Measurements from ENCODE around the gene N4BP2L2. TPM values are rescaled to one million over a fixed set of nuclear protein-coding genes. Genes with fewer than 3 reads are reported as not detected.

N4BP2L2 gene
- total RNA-seq, 2 donors from 2014 or later = 59.6 to 82.3 TPM

- H3K9ac ChIP-seq (ENCODE audit: low read depth in 2 of 2, low read length in 2 of 2) = no peak overlapping the region
- H3K27me3 ChIP-seq = no peaks in the 10 kb centered on the region
- no peak overlapping the region for H3K4me3 ChIP-seq
- H3K9me3 ChIP-seq = no peaks in the 10 kb centered on the region
- no peaks in the 10 kb centered on the region for H3K36me3 ChIP-seq
- H3K4me1 ChIP-seq = no peaks in the 10 kb centered on the region
- no peak for DNase-seq
- no peak overlapping the region for H3K27ac ChIP-seq
- no peak for TF ChIP-seq CTCF (IDR thresholded peaks at IDR 0.05)
- intact Hi-C loops (cut with DNase I) = no loop called here
Measured at GRCh38 chr13:32408296-32409000, 130.1 kb downstream of the N4BP2L2 start.

GRCh38 chr13:32407854-32408253 is 130.7 kb downstream of the N4BP2L2 start:
- Histone ChIP-seq H3K36me3 (no peaks in the 10 kb centered on the region), H3K4me1 (no peaks in the 10 kb centered on the region), H3K27ac (no peak overlapping the region), H3K9me3 (no peaks in the 10 kb centered on the region), H3K27me3 (no peaks in the 10 kb centered on the region), H3K4me3 (no peak overlapping the region), H3K9ac (ENCODE audit: low read depth in 2 of 2, low read length in 2 of 2) (no peak overlapping the region)
- TF ChIP-seq CTCF (IDR thresholded peaks at IDR 0.05) = no peak
- no peak for DNase-seq
- intact Hi-C loops (cut with DNase I) = no loop called here

GRCh38 chr13:32403108-32403507 is 135.5 kb downstream of the N4BP2L2 start:
- Histone ChIP-seq H3K9me3 (no peaks in the 10 kb centered on the region), H3K4me1 (no peaks in the 10 kb centered on the region), H3K27ac (no peak overlapping the region), H3K9ac (ENCODE audit: low read depth in 2 of 2, low read length in 2 of 2) (no peak overlapping the region), H3K27me3 (no peaks in the 10 kb centered on the region), H3K4me3 (no peak overlapping the region), H3K36me3 (no peaks in the 10 kb centered on the region)
- no peak for DNase-seq
- intact Hi-C loops (cut with DNase I) = no loop called here
- TF ChIP-seq CTCF (IDR thresholded peaks at IDR 0.05) = no peak

GRCh38 chr13:32391101-32391619 is 147.4 kb downstream of the N4BP2L2 start:
- H3K27me3 ChIP-seq = no peaks in the 10 kb centered on the region
- intact Hi-C loops (cut with DNase I) = no loop called here
- TF ChIP-seq CTCF (IDR thresholded peaks at IDR 0.05) = no peak
- H3K4me1 ChIP-seq = no peaks in the 10 kb centered on the region
- no peak overlapping the region for H3K4me3 ChIP-seq
- no peak overlapping the region for H3K9ac ChIP-seq (ENCODE audit: low read depth in 2 of 2, low read length in 2 of 2)
- no peaks in the 10 kb centered on the region for H3K36me3 ChIP-seq
- H3K27ac ChIP-seq = no peak overlapping the region
- no peak for DNase-seq
- no peaks in the 10 kb centered on the region for H3K9me3 ChIP-seq

- TF ChIP-seq CTCF (IDR thresholded peaks at IDR 0.05) = no peak
- Histone ChIP-seq H3K4me1 (no peaks in the 10 kb centered on the region), H3K4me3 (no peak overlapping the region), H3K9ac (ENCODE audit: low read depth in 2 of 2, low read length in 2 of 2) (no peak overlapping the region), H3K27me3 (no peaks in the 10 kb centered on the region), H3K27ac (no peak overlapping the region), H3K9me3 (no peaks in the 10 kb centered on the region), H3K36me3 (no peaks in the 10 kb centered on the region)
- DNase-seq = no peak
- intact Hi-C loops (cut with DNase I) = no loop called here
Measured at GRCh38 chr13:32390484-32390883, 148.1 kb downstream of the N4BP2L2 start.
